H9 (cell line): Measurements from ENCODE around the gene CTSH. TPM values are rescaled to one million over a fixed set of nuclear protein-coding genes. Genes with fewer than 3 reads are reported as not detected.

Experiments used
- DNase-seq: peaks from one replicate; pipeline ENCODE4 v3.0.0-alpha.2; 2017
- H2AFZ ChIP-seq: one replicate; pipeline ENCODE4 v1.6.1; 2013; ENCODE audit warnings: mild to moderate bottlenecking, low read length, control low read depth, moderate library complexity
- H2AK5ac ChIP-seq: 2 replicates; pipeline ENCODE4 v1.6.1; 2013; ENCODE audit warnings: low read length, control low read depth, mixed read lengths; ENCODE audit not compliant: insufficient read length
- H2BK120ac ChIP-seq: one replicate; pipeline ENCODE4 v1.6.1; 2013; ENCODE audit warnings: low read depth, mild to moderate bottlenecking, low read length, control low read depth, inconsistent platforms; ENCODE audit not compliant: poor library complexity, severe bottlenecking
- H2BK12ac ChIP-seq: 2 replicates; pipeline ENCODE4 v1.6.1; 2013; ENCODE audit warnings: low read length, control low read depth, mixed read lengths, low read depth; ENCODE audit not compliant: insufficient read length
- H2BK15ac ChIP-seq: 2 replicates; pipeline ENCODE4 v1.6.1; 2013; ENCODE audit warnings: low read depth, low read length, control low read depth
- H2BK20ac ChIP-seq: one replicate; pipeline ENCODE4 v1.6.1; 2013; ENCODE audit warnings: low read depth, mild to moderate bottlenecking, low read length, control low read depth, inconsistent platforms; ENCODE audit not compliant: poor library complexity, severe bottlenecking
- H2BK5ac ChIP-seq: 2 replicates; pipeline ENCODE4 v1.6.1; 2013; ENCODE audit warnings: low read length, control low read depth, mixed read lengths; ENCODE audit not compliant: insufficient read length
- H3K14ac ChIP-seq: 2 replicates; pipeline ENCODE4 v1.6.1; 2013; ENCODE audit warnings: low read length, control low read depth; ENCODE audit not compliant: insufficient read depth
- H3K18ac ChIP-seq: 2 replicates; pipeline ENCODE4 v1.6.1; 2013; ENCODE audit warnings: low read depth, mild to moderate bottlenecking, mixed read lengths, low read length, control low read depth; ENCODE audit not compliant: insufficient read length
- H3K23ac ChIP-seq: 2 replicates; pipeline ENCODE4 v1.6.1; 2013; ENCODE audit warnings: low read length, control low read depth, mixed read lengths, low read depth; ENCODE audit not compliant: insufficient read length
- H3K23me2 ChIP-seq: 2 replicates; pipeline ENCODE4 v1.6.1; 2013; ENCODE audit warnings: low read depth, mild to moderate bottlenecking, mixed read lengths, low read length, control low read depth; ENCODE audit not compliant: insufficient read length, poor library complexity, severe bottlenecking
- H3K27ac ChIP-seq: 2 replicates; pipeline ENCODE4 v1.5.1; 2013; ENCODE audit warnings: low read length, control low read depth, mixed read lengths, low read depth; ENCODE audit not compliant: insufficient read length
- H3K27me3 ChIP-seq: 2 replicates; pipeline ENCODE4 v1.6.1; 2013; ENCODE audit warnings: low read length, control low read depth, inconsistent platforms; ENCODE audit not compliant: insufficient read depth
- H3K4ac ChIP-seq: 2 replicates; pipeline ENCODE4 v1.6.1; 2013; ENCODE audit warnings: low read depth, mild to moderate bottlenecking, control low read depth, inconsistent platforms, low read length, moderate library complexity
- H3K4me1 ChIP-seq: 2 replicates; pipeline ENCODE4 v1.6.1; 2013; ENCODE audit warnings: low read length, control low read depth, inconsistent platforms; ENCODE audit not compliant: insufficient read depth
- H3K4me2 ChIP-seq: 2 replicates; pipeline ENCODE4 v1.6.1; 2013; ENCODE audit warnings: low read length, control low read depth, mixed read lengths; ENCODE audit not compliant: insufficient read length, insufficient read depth
- H3K56ac ChIP-seq: 2 replicates; pipeline ENCODE4 v1.6.1; 2013; ENCODE audit warnings: low read depth, mild to moderate bottlenecking, mixed read lengths, low read length, control low read depth; ENCODE audit not compliant: insufficient read length
- H3K79me1 ChIP-seq: 2 replicates; pipeline ENCODE4 v1.6.1; 2013; ENCODE audit warnings: low read depth, mild to moderate bottlenecking, moderate library complexity, low read length, control low read depth, inconsistent platforms; ENCODE audit not compliant: insufficient read depth, poor library complexity, severe bottlenecking
- H3K79me2 ChIP-seq: 2 replicates; pipeline ENCODE4 v1.6.1; 2013; ENCODE audit warnings: low read length, control low read depth, inconsistent platforms; ENCODE audit not compliant: insufficient read depth
- H3K9ac ChIP-seq: 2 replicates; pipeline ENCODE4 v1.6.1; 2013; ENCODE audit warnings: low read length, control low read depth, mixed read lengths; ENCODE audit not compliant: insufficient read length; ENCODE audit errors: extremely low read depth
- H3K9me3 ChIP-seq: one replicate; pipeline ENCODE4 v1.6.1; 2013; ENCODE audit warnings: low read depth, low read length, inconsistent platforms; ENCODE audit not compliant: control insufficient read depth
- H3T11ph ChIP-seq: one replicate; pipeline ENCODE4 v1.6.1; 2013; ENCODE audit warnings: mild to moderate bottlenecking, low read length, control low read depth, inconsistent platforms
- H4K20me1 ChIP-seq: one replicate; pipeline ENCODE4 v1.6.1; 2013; ENCODE audit not compliant: control insufficient read depth, insufficient read length, insufficient read depth
- H4K5ac ChIP-seq: 2 replicates; pipeline ENCODE4 v1.6.1; 2013; ENCODE audit warnings: low read depth, mild to moderate bottlenecking, mixed read lengths, low read length, control low read depth; ENCODE audit not compliant: insufficient read length
- H4K8ac ChIP-seq: replicated peaks from 2 replicates; pipeline ENCODE4 v1.6.1; 2013; ENCODE audit warnings: low read length, control low read depth, mixed read lengths, low read depth; ENCODE audit not compliant: insufficient read length
- H4K91ac ChIP-seq: 2 replicates; pipeline ENCODE4 v1.6.1; 2013; ENCODE audit warnings: low read depth, mild to moderate bottlenecking, moderate library complexity, mixed read lengths, low read length, control low read depth; ENCODE audit not compliant: insufficient read length
- H3K27ac Mint-ChIP-seq, 3 experiments: 2 replicates in 2 of 3; 3 replicates in 1 of 3; pipeline ENCODE4 v1.8.0; 2020 to 2021; ENCODE audit warnings: mixed read lengths in 3 of 3, mild to moderate bottlenecking in 1 of 3, moderate library complexity in 1 of 3
- H3K27me3 Mint-ChIP-seq: 2 replicates; pipeline ENCODE4 v1.8.0; 2021; ENCODE audit warnings: low read depth, mild to moderate bottlenecking, moderate library complexity, mixed read lengths
- H3K36me3 Mint-ChIP-seq, 3 experiments: 2 replicates in 2 of 3; 3 replicates in 1 of 3; pipeline ENCODE4 v1.8.0; 2020 to 2021; ENCODE audit warnings: low read depth in 3 of 3, mixed read lengths in 3 of 3; ENCODE audit not compliant: insufficient read depth in 1 of 3
- H3K4me1 Mint-ChIP-seq, 2 experiments: 2 replicates each; pipeline ENCODE4 v1.8.0; 2020; ENCODE audit warnings: mixed read lengths in 2 of 2
- H3K4me3 Mint-ChIP-seq, 2 experiments: 2 replicates in 1 of 2; 3 replicates in 1 of 2; pipeline ENCODE4 v1.8.0; 2020 to 2021; ENCODE audit warnings: mild to moderate bottlenecking in 2 of 2, mixed read lengths in 2 of 2, moderate library complexity in 1 of 2
- H3K9me3 Mint-ChIP-seq, 2 experiments: 2 replicates in 1 of 2; 3 replicates in 1 of 2; pipeline ENCODE4 v1.8.0; 2020; ENCODE audit warnings: mild to moderate bottlenecking in 2 of 2, mixed read lengths in 2 of 2, moderate library complexity in 1 of 2
- CTCF ChIP-seq: fragments of 200-600 bp; sonication (generic); conservative IDR thresholded peaks from 3 replicates; pipeline ENCODE4 v1.8.0; 2021; ENCODE audit warnings: antibody characterized with exemption, mild to moderate bottlenecking
- WGBS: extraction: QIAGEN DNeasy Blood & Tissue Kit; methylation state at CpG from one replicate; pipeline ENCODE4 v1.1.7; 2013; ENCODE audit warnings: missing lambda C conversion rate, low lambda C conversion rate, mixed read lengths; ENCODE audit not compliant: insufficient read length; ENCODE audit errors: extremely low coverage; 5-methylcytosine and 5-hydroxymethylcytosine counted together
- total RNA-seq: library from RNA; stranded (reverse); gene quantifications from 2 replicates; pipeline ENCODE4 v1.2.1, GENCODE V29; 2021

The CTSH gene
- total RNA-seq, 1 experiment from 2014 or later = 15.5 TPM

DNA sequence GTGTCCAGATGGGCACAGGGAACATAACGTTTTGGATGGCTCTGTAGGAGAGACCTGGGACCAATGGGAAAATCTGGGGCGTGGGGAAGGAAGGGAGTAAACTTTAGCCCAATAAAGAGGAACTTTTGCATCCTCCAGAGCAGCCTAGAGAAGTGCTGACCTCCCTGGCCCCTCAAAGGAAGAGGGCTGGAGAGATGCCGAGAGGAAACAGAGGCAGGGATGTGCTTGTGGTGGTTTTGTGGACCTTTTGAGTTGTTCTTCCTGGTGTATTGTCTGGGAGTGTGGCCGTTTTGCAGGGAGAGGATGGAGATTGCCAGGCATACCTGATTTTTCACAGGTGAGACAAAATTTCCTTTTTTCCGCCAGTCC lies 10.2 kb downstream of the CTSH start:
- no peaks in the 10 kb centered on the region for H3K4me1 ChIP-seq
- no peak for DNase-seq
- no peak overlapping the region for H3K23ac ChIP-seq
- H3K14ac ChIP-seq = no peak overlapping the region
- no peak overlapping the region for H4K8ac ChIP-seq
- H2BK5ac ChIP-seq = no peak overlapping the region
- no peaks in the 10 kb centered on the region for H3K27me3 ChIP-seq
- no CpG with 5 or more reads among the region's 5 CpGs for WGBS
- Mint-ChIP-seq H3K27me3 (peaks cover 7% of the 10 kb centered on the region), H3K4me3 (no peak overlapping the region), H3K9me3 (no peaks in the 10 kb centered on the region; a peak in 1 of 5 replicates), H3K27ac (peak overlapping the region in 1 of 3 experiments; percentile 88; a peak in 1 of 7 replicates), H3K4me1 (no peaks in the 10 kb centered on the region; a peak in 2 of 4 replicates), H3K36me3 (peaks cover 0 to 3% (median 0%) of the 10 kb centered on the region in 3 experiments; a peak in 3 of 7 replicates)
- H3K79me1 ChIP-seq = no peaks in the 10 kb centered on the region
- no peak overlapping the region for H2AFZ ChIP-seq
- no peak overlapping the region for H3K4me2 ChIP-seq
- no peak overlapping the region for H3K56ac ChIP-seq
- no peak overlapping the region for H3K18ac ChIP-seq
- H3K9ac ChIP-seq = no peak overlapping the region
- no peak overlapping the region for H2BK20ac ChIP-seq
- H2BK15ac ChIP-seq = no peak overlapping the region
- no peak overlapping the region for H2BK12ac ChIP-seq
- TF ChIP-seq CTCF = no peak
- H4K5ac ChIP-seq = no peak overlapping the region
- H4K91ac ChIP-seq = no peak overlapping the region
- H3K27ac ChIP-seq = no peak overlapping the region
- no peaks in the 10 kb centered on the region for H4K20me1 ChIP-seq
- no peaks in the 10 kb centered on the region for H3K23me2 ChIP-seq
- H3K4ac ChIP-seq = no peak overlapping the region
- no peak overlapping the region for H2BK120ac ChIP-seq
- H3K79me2 ChIP-seq = no peaks in the 10 kb centered on the region
- H3K9me3 ChIP-seq = no peaks in the 10 kb centered on the region
- H3T11ph ChIP-seq = no peak overlapping the region
- H2AK5ac ChIP-seq = no peak overlapping the region
